ENCODE measurements around the gene ASXL1.

- TF ChIP-seq, protein P1, sequence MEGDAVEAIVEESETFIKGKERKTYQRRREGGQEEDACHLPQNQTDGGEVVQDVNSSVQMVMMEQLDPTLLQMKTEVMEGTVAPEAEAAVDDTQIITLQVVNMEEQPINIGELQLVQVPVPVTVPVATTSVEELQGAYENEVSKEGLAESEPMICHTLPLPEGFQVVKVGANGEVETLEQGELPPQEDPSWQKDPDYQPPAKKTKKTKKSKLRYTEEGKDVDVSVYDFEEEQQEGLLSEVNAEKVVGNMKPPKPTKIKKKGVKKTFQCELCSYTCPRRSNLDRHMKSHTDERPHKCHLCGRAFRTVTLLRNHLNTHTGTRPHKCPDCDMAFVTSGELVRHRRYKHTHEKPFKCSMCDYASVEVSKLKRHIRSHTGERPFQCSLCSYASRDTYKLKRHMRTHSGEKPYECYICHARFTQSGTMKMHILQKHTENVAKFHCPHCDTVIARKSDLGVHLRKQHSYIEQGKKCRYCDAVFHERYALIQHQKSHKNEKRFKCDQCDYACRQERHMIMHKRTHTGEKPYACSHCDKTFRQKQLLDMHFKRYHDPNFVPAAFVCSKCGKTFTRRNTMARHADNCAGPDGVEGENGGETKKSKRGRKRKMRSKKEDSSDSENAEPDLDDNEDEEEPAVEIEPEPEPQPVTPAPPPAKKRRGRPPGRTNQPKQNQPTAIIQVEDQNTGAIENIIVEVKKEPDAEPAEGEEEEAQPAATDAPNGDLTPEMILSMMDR (IDR thresholded peaks at IDR 0.05): no peak
- no peak for TF ChIP-seq POLR2A (IDR thresholded peaks at IDR 0.05)
These were observed 75.3 kb downstream of the ASXL1 start for GRCh38 chr20:32433311-32434021.
